Panc1 (cell line): ENCODE results near the gene TMED4. TPM values are rescaled to one million over a fixed set of nuclear protein-coding genes. Genes with fewer than 3 reads are reported as not detected.
A peak's percentile ranks its signal among the peaks of the same experiment; 100 is the strongest.

Experiments
- ATAC-seq: fragments of 200-7000 bp; cut with Tn5 transposase; 2 replicates; pipeline ENCODE4 v1.9.1; 2020; ENCODE audit warnings: mild to moderate bottlenecking, moderate library complexity
- Bru-seq: library from RNA; stranded (reverse); fragments of 400-500 nt; gene quantifications from one replicate; lab custom pipeline; 2021; lab: Mats Ljungman, UMichigan
- BruChase-seq, 2 experiments: library from RNA; stranded (reverse); fragments of 400-500 nt; gene quantifications; one replicate each; lab custom pipeline; 2021; lab: Mats Ljungman, UMichigan
- BruUV-seq: library from RNA; stranded (reverse); fragments of 400-500 nt; replicated peaks from 2 replicates; lab custom pipeline; 2021; lab: Mats Ljungman, UMichigan
- CTCF ChIA-PET: fragments of 300-600 bp; sonication (Branson Sonifier 250); formaldehyde crosslinking; loops from one replicate; lab custom pipeline; 2022; ENCODE audit warnings: antibody characterized with exemption; lab: Charles Lee
- POLR2A ChIA-PET: fragments of 300-600 bp; sonication (Branson Sonifier 250); formaldehyde crosslinking; loops from one replicate; lab custom pipeline; 2022; ENCODE audit warnings: antibody characterized with exemption; lab: Charles Lee
- DNase-seq: peaks from one replicate; pipeline ENCODE4 v3.0.0-alpha.2; 2010; ENCODE audit warnings: low read depth, low spot score
- H3K27ac ChIP-seq: 2 replicates; pipeline ENCODE4 v1.5.1; 2011; ENCODE audit warnings: mild to moderate bottlenecking, low read length, inconsistent platforms
- H3K27me3 ChIP-seq: fragments of 200-500 bp; sonication (Bioruptor generic); 2 replicates; pipeline ENCODE4 v1.6.0; 2014; ENCODE audit warnings: low read length, inconsistent platforms; ENCODE audit not compliant: control insufficient read depth, insufficient read depth
- H3K36me3 ChIP-seq: fragments of 200-500 bp; sonication (Bioruptor generic); 2 replicates; pipeline ENCODE4 v1.5.1; 2014; ENCODE audit warnings: inconsistent platforms, mild to moderate bottlenecking, low read length, moderate library complexity; ENCODE audit not compliant: control insufficient read depth, insufficient read depth
- H3K4me1 ChIP-seq: 2 replicates; pipeline ENCODE4 v1.5.1; 2011; ENCODE audit warnings: inconsistent platforms, mild to moderate bottlenecking, low read length, moderate library complexity; ENCODE audit not compliant: control insufficient read depth, insufficient read depth
- H3K4me3 ChIP-seq, 2 experiments: 2 replicates each; pipeline ENCODE4 v1.5.1; 2011 to 2012; ENCODE audit warnings: low read depth in 2 of 2, low read length in 2 of 2, mild to moderate bottlenecking in 2 of 2, inconsistent platforms in 1 of 2, moderate library complexity in 1 of 2
- H3K9me3 ChIP-seq: fragments of 200-500 bp; sonication (Bioruptor generic); 2 replicates; pipeline ENCODE4 v1.5.1; 2014; ENCODE audit warnings: low read depth, mild to moderate bottlenecking, inconsistent platforms, low read length, moderate library complexity; ENCODE audit not compliant: control insufficient read depth, insufficient read depth
- CTCF ChIP-seq: fragments of 450-650 bp; IDR thresholded peaks from 2 replicates; pipeline ENCODE4 v1.5.1; 2017; ENCODE audit warnings: mild to moderate bottlenecking
- POLR2AphosphoS5 ChIP-seq: IDR thresholded peaks from 2 replicates; pipeline ENCODE4 v1.6.1; 2012; ENCODE audit warnings: mild to moderate bottlenecking, low read depth, low read length, moderate library complexity
- REST ChIP-seq, 2 experiments: IDR thresholded peaks; 2 replicates each; pipeline ENCODE4 v1.6.1; 2011 to 2012; ENCODE audit warnings: low read depth in 2 of 2, control low read depth in 1 of 2, low read length in 1 of 2, mild to moderate bottlenecking in 1 of 2, moderate library complexity in 1 of 2; ENCODE audit not compliant: insufficient read depth in 1 of 2
- SIN3A ChIP-seq: IDR thresholded peaks from 2 replicates; pipeline ENCODE4 v1.6.1; 2012; ENCODE audit warnings: low read depth, mild to moderate bottlenecking, low read length, moderate library complexity, borderline replicate concordance; ENCODE audit not compliant: insufficient read depth
- TCF7L2 ChIP-seq: IDR thresholded peaks from 2 replicates; pipeline ENCODE4 v1.6.1; 2011; ENCODE audit warnings: mild to moderate bottlenecking, low read depth, low read length, inconsistent platforms
- in situ Hi-C: cut with HindIII; loops from 2 replicates; pipeline ENCODE4 v1.10.0; 2016; ENCODE audit warnings: low sequenced_read_pairs, low pct_unique_long_range_greater_than_20kb
- intact Hi-C: fragments of 100-400 bp; cut with micrococcal nuclease; formaldehyde crosslinking; loops from one replicate; pipeline ENCODE4 v1.10.0; 2022; ENCODE audit not compliant: unreplicated experiment
- long read RNA-seq: library from polyadenylated mRNA; unstranded; transcript quantifications from one replicate; pipeline ENCODE4 v2.0.0, GENCODE V29; 2021; ENCODE audit not compliant: unreplicated experiment
- polyA plus RNA-seq: library from polyadenylated mRNA; unstranded; fragments of >200 nt; gene quantifications from one replicate; pipeline ENCODE4 v1.2.1, GENCODE V29; 2012; ENCODE audit warnings: missing spikeins; ENCODE audit not compliant: insufficient read length
- total RNA-seq: library from RNA; stranded (reverse); gene quantifications from one replicate; pipeline ENCODE4 v1.2.1, GENCODE V29; 2021; ENCODE audit not compliant: unreplicated experiment

The TMED4 gene
- total RNA-seq (123 TPM), Bru-seq, nascent RNA (percentile 94 among the genes with signal in this experiment), BruChase-seq, experiment 1, labeled RNA remaining after a 2-hour chase (percentile 99 among the genes with signal in this experiment), BruChase-seq, experiment 2, labeled RNA remaining after a 6-hour chase (percentile 99 among the genes with signal in this experiment)
- 186 TPM for polyA plus RNA-seq
- long read RNA-seq, transcript TMED4-201 (4 exons, 2,203 nt): minor isoform, 5 of 205 reads
- long read RNA-seq, transcript TMED4-203 (5 exons, 2,322 nt): major isoform, 121 of 205 reads
- long read RNA-seq, transcript TMED4-205 (4 exons, 1,755 nt): minor isoform, 20 of 205 reads
- long read RNA-seq, partial matches to known transcripts: 13 of 205 reads
- long read RNA-seq, other reads (novel, unspliced or antisense): 43 of 205 reads

GRCh38 chr7:44581879-44582603 is at the start of gene TMED4:
Gene TMED4 (minus strand): TSS chr7:44582231. CDS start chr7:44582206, 25 bp downstream.
- Histone ChIP-seq H3K36me3 (peaks cover 16% of the 10 kb centered on the region), H3K4me1 (peaks cover 11% of the 10 kb centered on the region), H3K27ac (peak within 1 kb of the TSS; percentile 90), H3K27me3 (no peaks in the 10 kb centered on the region), H3K4me3 (peak within 1 kb of the TSS; percentile 90 to 97), H3K9me3 (no peaks in the 10 kb centered on the region)
- no TSS peak for BruUV-seq
- intact Hi-C loops: loop anchor here (10.0 kb wide), 1 partner anchor 553 kb away; no protein-coding TSS in a partner anchor
- ATAC-seq (peak; percentile 96), DNase-seq (peak; percentile 97)
- TF ChIP-seq CTCF: no peak
- TF ChIP-seq POLR2AphosphoS5: peak; percentile 99
- TF ChIP-seq REST (IDR thresholded peaks at IDR 0.05; ENCODE audit: insufficient read depth in 1 of 2, low read depth in 2 of 2, low read length in 1 of 2): peak in 1 of 2 experiments; percentile 22; a peak in 1 of 4 replicates
- POLR2A ChIA-PET: interaction anchor here (0.6 to 1.7 kb wide), 5 partner anchors 8 to 1796 kb away, joined by 3 to 7 read pairs (median 3); partner anchors contain the start of gene DDX56
- in situ Hi-C loops: no loop called here
- CTCF ChIA-PET: interaction anchor here (0.5 kb wide), 1 partner anchor 32 kb away, joined by 5 read pairs; no protein-coding TSS in a partner anchor

- peaks cover 5% of the 10 kb centered on the region; the same call in 1 of the 2 replicates for H3K36me3 ChIP-seq
- no peak for ATAC-seq
- CTCF ChIA-PET: interaction anchor here (0.5 to 0.6 kb wide), 2 partner anchors 104 to 143 kb away, joined by 3 to 4 read pairs; no protein-coding TSS in a partner anchor
- in situ Hi-C loops: no loop called here
- peaks cover 24% of the 10 kb centered on the region for H3K4me1 ChIP-seq
- no TSS peak for BruUV-seq
- H3K27me3 ChIP-seq: no peaks in the 10 kb centered on the region
- no peaks in the 10 kb centered on the region for H3K9me3 ChIP-seq
- no peak overlapping the region for H3K4me3 ChIP-seq
- H3K27ac ChIP-seq: 0 out of 2 replicates have a peak overlapping the region, but pooled peaks have one; percentile 20
- POLR2A ChIA-PET: interaction anchor here (0.6 kb wide), 1 partner anchor 243 kb away, joined by 3 read pairs; no protein-coding TSS in a partner anchor
- DNase-seq: no peak
- TF ChIP-seq REST (IDR thresholded peaks at IDR 0.05; ENCODE audit: insufficient read depth in 1 of 2, low read depth in 2 of 2, low read length in 1 of 2) (no peak), TCF7L2 (no peak), POLR2AphosphoS5 (no peak), SIN3A (no peak), CTCF (no peak)
- intact Hi-C loops: no loop called here
Observed at GRCh38 chr7:44631458-44632115, 49.6 kb upstream of the TMED4 start.
